NCI-H1048 (cell line): ENCODE measurements around the gene KRT33B.

Experiments used
- DNase-seq: peaks from one replicate; lab custom pipeline; 2025; lab: John Stamatoyannopoulos, UW

Gene KRT33B

GRCh38 chr17:41325126-41325525 is 44.5 kb downstream of the KRT33B start:
- DNase-seq: no peak

GRCh38 chr17:41324180-41325075 is 45.2 kb downstream of the KRT33B start:
- DNase-seq: no peak

GRCh38 chr17:41322903-41323895 is 46.4 kb downstream of the KRT33B start:
- no peak for DNase-seq

GRCh38 chr17:41322094-41322902 is 47.3 kb downstream of the KRT33B start:
- peak; percentile 8 for DNase-seq

- no peak for DNase-seq
Measured at GRCh38 chr17:41318231-41318630, 51.4 kb downstream of the KRT33B start.

- no peak for DNase-seq
Measured at GRCh38 chr17:41315814-41316445, 53.7 kb downstream of the KRT33B start.

GRCh38 chr17:41315204-41315794 is 54.3 kb downstream of the KRT33B start, which contains the start of gene KRTAP17-1:
KRTAP17-1 (minus strand) TSS chr17:41315710; CDS start chr17:41315650, 60 bp downstream.
- no peak for DNase-seq
